NCI-H2196 (cell line): ENCODE data around the gene ZBTB16.

Experiments
- DNase-seq: peaks from one replicate; lab custom pipeline; 2025; ENCODE audit not compliant: unreplicated experiment; lab: John Stamatoyannopoulos, UW

The ZBTB16 gene

GRCh38 chr11:114295676-114296604 lies 236.4 kb downstream of the ZBTB16 start, which contains the start of gene NNMT:
NNMT (plus strand) TSS chr11:114296399; CDS start chr11:114296557, 158 bp downstream.
- DNase-seq = no peak

GRCh38 chr11:114296605-114297372 lies 237.3 kb downstream of the ZBTB16 start:
- DNase-seq = no peak

- no peak for DNase-seq
Observed at GRCh38 chr11:114297806-114298709, 238.5 kb downstream of the ZBTB16 start.

GRCh38 chr11:114298710-114299109 lies 239.2 kb downstream of the ZBTB16 start:
- no peak for DNase-seq
